Germinal center (tissue), 1 donor: ENCODE data around the gene SLC4A4.

Source experiments
- DNase-seq: peaks from one replicate; pipeline ENCODE4 v3.0.0; 2012; ENCODE audit warnings: mixed read lengths, low spot score

The SLC4A4 gene

GRCh38 chr4:71607109-71607508 lies 268.3 kb downstream of the SLC4A4 start:
- DNase-seq, result no peak

- DNase-seq, result no peak
Observed at GRCh38 chr4:71607780-71608677, 269.2 kb downstream of the SLC4A4 start.

- DNase-seq, result no peak
Observed at GRCh38 chr4:71608678-71609071, 269.9 kb downstream of the SLC4A4 start.

DNA sequence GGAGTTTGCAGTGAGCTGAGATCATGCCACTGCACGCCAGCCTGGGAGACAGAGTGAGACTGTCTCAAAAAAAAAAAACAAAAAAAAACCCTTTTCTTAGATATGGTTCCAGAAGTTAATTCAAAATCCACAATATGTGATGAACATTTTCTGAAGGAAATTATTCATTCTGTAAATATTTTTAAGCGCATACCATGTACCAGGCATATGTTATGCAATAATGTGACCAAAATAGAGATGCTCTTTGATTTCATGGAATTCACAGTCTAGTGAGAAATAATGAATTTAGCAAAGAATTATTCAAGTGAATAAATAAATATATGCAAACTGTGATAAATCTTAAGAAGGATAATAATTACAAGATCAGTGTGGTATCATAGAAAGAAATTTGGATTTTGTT lies 270.3 kb downstream of the SLC4A4 start:
- DNase-seq, result no peak

GRCh38 chr4:71609651-71610050 lies 270.8 kb downstream of the SLC4A4 start:
- no peak for DNase-seq

DNA sequence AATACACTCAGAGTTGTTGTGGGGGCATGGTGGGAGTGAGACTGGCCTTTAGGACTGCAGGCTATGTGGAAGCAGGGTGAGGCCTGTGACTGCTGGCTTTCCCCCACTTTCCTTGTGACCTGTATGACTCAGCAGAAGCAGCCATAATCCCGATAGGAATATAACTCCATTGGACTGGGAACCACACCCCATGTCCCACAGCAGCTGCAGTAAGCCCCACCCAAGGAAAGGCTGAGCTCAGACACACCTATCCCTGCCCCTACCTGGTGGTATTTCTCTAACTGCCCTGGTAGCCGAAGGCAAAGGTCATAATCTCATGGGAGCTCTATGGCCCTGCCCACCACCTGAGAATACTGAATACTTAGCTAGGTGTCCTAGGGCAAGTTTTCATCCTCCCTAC lies 275.8 kb downstream of the SLC4A4 start:
- no peak for DNase-seq

DNA sequence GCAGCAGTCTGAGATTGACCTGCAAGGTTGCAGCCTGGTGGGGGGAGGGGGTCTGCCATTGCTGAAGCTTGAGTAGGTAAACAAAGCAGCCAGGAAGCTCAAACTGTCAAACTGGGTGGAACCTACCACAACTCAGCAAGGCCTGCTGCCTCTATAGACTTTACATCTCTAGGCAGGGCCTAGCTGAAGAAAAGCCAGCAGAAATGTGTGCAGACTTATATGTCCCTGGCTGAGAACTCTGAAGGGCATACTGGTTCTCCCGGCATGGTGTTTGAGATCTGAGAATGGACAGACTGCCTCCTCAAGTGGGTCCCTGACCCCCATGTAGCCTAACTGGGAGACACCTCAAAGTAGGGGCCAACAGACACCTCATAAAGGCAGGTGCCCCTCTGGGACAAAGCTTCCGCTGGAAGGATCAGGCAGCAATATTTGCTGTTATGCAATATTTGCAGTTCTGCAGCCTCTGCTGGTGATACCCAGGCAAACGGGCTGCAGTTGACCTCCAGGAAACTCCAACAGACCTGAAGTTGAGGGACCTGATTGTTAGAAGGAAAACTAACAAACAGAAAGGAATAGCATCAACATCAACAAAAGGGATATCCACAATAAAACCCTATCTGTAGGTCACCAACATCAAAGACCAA lies 277.5 kb downstream of the SLC4A4 start:
- no peak for DNase-seq
